Endodermal cell (in vitro differentiated cells): ENCODE results near the gene HIBADH. TPM values are rescaled to one million over a fixed set of nuclear protein-coding genes. Genes with fewer than 3 reads are reported as not detected.
A peak's percentile ranks its signal among the peaks of the same experiment; 100 is the strongest.
"Not testable (repeated sequence)": the region's sequence is repeated elsewhere in the genome, so short reads cannot be mapped to it uniquely, and the experiment has no call there.

Experiments
- DNase-seq: peaks from one replicate; pipeline ENCODE4 v3.0.0-alpha.2; 2017
- H3K27ac ChIP-seq: 2 replicates; pipeline ENCODE4 v1.5.1; 2013; ENCODE audit warnings: mild to moderate bottlenecking, low read depth, low read length, moderate library complexity
- H3K27me3 ChIP-seq: 2 replicates; pipeline ENCODE4 v1.6.1; 2013; ENCODE audit warnings: mild to moderate bottlenecking, low read length, moderate library complexity; ENCODE audit not compliant: insufficient read depth, control insufficient read depth, poor library complexity, severe bottlenecking
- H3K36me3 ChIP-seq: 2 replicates; pipeline ENCODE4 v1.7.0; 2013; ENCODE audit warnings: mild to moderate bottlenecking, low read length, moderate library complexity; ENCODE audit not compliant: control insufficient read depth, insufficient read depth
- H3K4me1 ChIP-seq: one replicate; pipeline ENCODE4 v1.7.0; 2013; ENCODE audit warnings: low read length; ENCODE audit not compliant: control insufficient read depth, insufficient read depth
- H3K4me3 ChIP-seq: 2 replicates; pipeline ENCODE4 v1.5.1; 2013; ENCODE audit warnings: mild to moderate bottlenecking, low read length, moderate library complexity
- H3K9ac ChIP-seq: 2 replicates; pipeline ENCODE4 v1.6.1; 2013; ENCODE audit warnings: mild to moderate bottlenecking, low read length, moderate library complexity; ENCODE audit not compliant: poor library complexity, severe bottlenecking; ENCODE audit errors: extremely low read depth
- H3K9me3 ChIP-seq: 2 replicates; pipeline ENCODE4 v1.6.1; 2013; ENCODE audit warnings: mild to moderate bottlenecking, low read length, moderate library complexity; ENCODE audit not compliant: control insufficient read depth
- H3K27ac Mint-ChIP-seq: 2 replicates; pipeline ENCODE4 v1.8.0; 2020; ENCODE audit warnings: mixed read lengths
- H3K27me3 Mint-ChIP-seq: 2 replicates; pipeline ENCODE4 v1.8.0; 2021; ENCODE audit warnings: mild to moderate bottlenecking, mixed read lengths; ENCODE audit not compliant: insufficient read depth
- H3K36me3 Mint-ChIP-seq: 2 replicates; pipeline ENCODE4 v1.8.0; 2020; ENCODE audit warnings: low read depth, mixed read lengths
- H3K4me1 Mint-ChIP-seq: 2 replicates; pipeline ENCODE4 v1.8.0; 2020; ENCODE audit warnings: mixed read lengths
- H3K4me3 Mint-ChIP-seq: 2 replicates; pipeline ENCODE4 v1.8.0; 2020; ENCODE audit warnings: mild to moderate bottlenecking, moderate library complexity, mixed read lengths
- H3K9me3 Mint-ChIP-seq: 2 replicates; pipeline ENCODE4 v1.8.0; 2020; ENCODE audit warnings: mild to moderate bottlenecking, mixed read lengths
- WGBS, 2 experiments: methylation state at CpG; one replicate each; pipeline versions ENCODE4 v1.1.5 to v1.1.7; 2013; ENCODE audit warnings: missing lambda C conversion rate in 2 of 2, mixed read lengths in 1 of 2; ENCODE audit not compliant: insufficient coverage in 1 of 2, insufficient read length in 1 of 2; 5-methylcytosine and 5-hydroxymethylcytosine counted together
- total RNA-seq, 2 donors: library from RNA; stranded (reverse); fragmentation: NEBNext Ultra II Directional in 1 of 2; extraction: Animal tissue kit (Norgen Biotek cat#: 25700) in 1 of 2; gene quantifications; 2 replicates in 1 of 2; 3 replicates in 1 of 2; pipeline ENCODE4 v1.2.1, GENCODE V29; 2021
- TF ChIP-seq, protein P1 (sequence below): fragments of 200-600 bp; sonication (generic); conservative IDR thresholded peaks from 2 replicates; pipeline ENCODE4 v1.5.0; 2021; ENCODE audit warnings: antibody characterized with exemption, mild to moderate bottlenecking

HIBADH gene
- total RNA-seq, 2 donors from 2014 or later = 48.3 to 78.1 TPM

DNA sequence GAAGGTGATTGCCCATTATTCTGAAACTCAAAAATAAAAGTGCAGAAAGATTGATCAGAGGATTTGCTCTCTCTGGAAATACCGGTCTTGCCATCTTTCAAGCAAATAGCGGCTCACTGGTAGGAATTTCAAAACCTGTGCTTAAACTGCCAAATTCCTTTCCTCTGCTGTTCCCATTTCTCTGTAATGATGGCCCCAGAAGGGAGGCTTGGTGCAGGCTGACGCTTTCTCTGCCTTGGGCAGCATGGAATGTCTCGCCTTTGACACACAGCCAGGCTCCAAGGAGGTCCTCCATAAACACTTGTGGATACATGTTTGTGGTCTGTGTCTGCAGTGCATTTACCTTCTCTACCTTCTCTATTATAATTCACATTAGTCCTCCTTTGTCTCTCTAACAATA, 146.8 kb downstream of the HIBADH start:
- Histone ChIP-seq H3K9me3 (no peaks in the 10 kb centered on the region), H3K9ac (no peak overlapping the region), H3K27ac (no peak overlapping the region), H3K36me3 (no peaks in the 10 kb centered on the region), H3K27me3 (no peaks in the 10 kb centered on the region), H3K4me1 (peaks cover 18% of the 10 kb centered on the region), H3K4me3 (peak overlapping the region; percentile 10)
- peak; percentile 89 for DNase-seq
- H3K36me3 Mint-ChIP-seq = no peaks in the 10 kb centered on the region
- H3K4me1 Mint-ChIP-seq = peaks cover 44% of the 10 kb centered on the region
- TF ChIP-seq, protein P1, sequence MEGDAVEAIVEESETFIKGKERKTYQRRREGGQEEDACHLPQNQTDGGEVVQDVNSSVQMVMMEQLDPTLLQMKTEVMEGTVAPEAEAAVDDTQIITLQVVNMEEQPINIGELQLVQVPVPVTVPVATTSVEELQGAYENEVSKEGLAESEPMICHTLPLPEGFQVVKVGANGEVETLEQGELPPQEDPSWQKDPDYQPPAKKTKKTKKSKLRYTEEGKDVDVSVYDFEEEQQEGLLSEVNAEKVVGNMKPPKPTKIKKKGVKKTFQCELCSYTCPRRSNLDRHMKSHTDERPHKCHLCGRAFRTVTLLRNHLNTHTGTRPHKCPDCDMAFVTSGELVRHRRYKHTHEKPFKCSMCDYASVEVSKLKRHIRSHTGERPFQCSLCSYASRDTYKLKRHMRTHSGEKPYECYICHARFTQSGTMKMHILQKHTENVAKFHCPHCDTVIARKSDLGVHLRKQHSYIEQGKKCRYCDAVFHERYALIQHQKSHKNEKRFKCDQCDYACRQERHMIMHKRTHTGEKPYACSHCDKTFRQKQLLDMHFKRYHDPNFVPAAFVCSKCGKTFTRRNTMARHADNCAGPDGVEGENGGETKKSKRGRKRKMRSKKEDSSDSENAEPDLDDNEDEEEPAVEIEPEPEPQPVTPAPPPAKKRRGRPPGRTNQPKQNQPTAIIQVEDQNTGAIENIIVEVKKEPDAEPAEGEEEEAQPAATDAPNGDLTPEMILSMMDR = no peak
- H3K27me3 Mint-ChIP-seq = peaks cover 4% of the 10 kb centered on the region
- no peaks in the 10 kb centered on the region for H3K9me3 Mint-ChIP-seq
- peak overlapping the region; percentile 6 for H3K4me3 Mint-ChIP-seq
- peak overlapping the region; percentile 91 for H3K27ac Mint-ChIP-seq
- 43 to 63% methylated on average over 2 to 4 of the region's 4 CpGs for WGBS, 2 experiments

DNA sequence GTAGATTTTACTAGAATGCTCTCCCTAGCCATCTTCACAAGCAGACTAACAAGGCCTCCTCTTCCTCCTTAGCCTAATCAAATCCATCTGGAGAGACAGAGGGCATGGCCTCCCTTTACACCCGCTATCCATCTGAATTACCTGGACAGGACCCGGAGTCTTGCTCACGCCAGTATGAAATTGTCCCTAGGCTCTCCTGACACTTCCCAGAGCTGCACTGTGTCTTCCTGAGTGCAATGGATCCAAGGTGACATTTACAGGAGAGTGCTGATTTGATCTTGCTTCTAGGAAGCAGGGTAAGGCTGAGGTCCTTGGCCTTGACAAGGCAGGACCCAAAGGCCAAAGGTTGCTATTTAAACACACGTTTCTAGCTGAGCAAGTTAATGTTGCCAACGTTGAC, 147.8 kb downstream of the HIBADH start:
- Mint-ChIP-seq H3K27me3 (peaks cover 4% of the 10 kb centered on the region), H3K27ac (peak overlapping the region; percentile 27), H3K36me3 (no peaks in the 10 kb centered on the region), H3K9me3 (no peaks in the 10 kb centered on the region), H3K4me1 (peaks cover 51% of the 10 kb centered on the region), H3K4me3 (no peak overlapping the region)
- no peaks in the 10 kb centered on the region for H3K36me3 ChIP-seq
- no peaks in the 10 kb centered on the region for H3K9me3 ChIP-seq
- DNase-seq = no peak
- H3K27ac ChIP-seq = no peak overlapping the region
- peaks cover 15% of the 10 kb centered on the region for H3K4me1 ChIP-seq
- no peak overlapping the region for H3K4me3 ChIP-seq
- TF ChIP-seq, protein P1 = no peak
- H3K27me3 ChIP-seq = no peaks in the 10 kb centered on the region
- 91 to 92% methylated on average over 4 to 5 of the region's 5 CpGs for WGBS, 2 experiments
- no peak overlapping the region for H3K9ac ChIP-seq

DNA sequence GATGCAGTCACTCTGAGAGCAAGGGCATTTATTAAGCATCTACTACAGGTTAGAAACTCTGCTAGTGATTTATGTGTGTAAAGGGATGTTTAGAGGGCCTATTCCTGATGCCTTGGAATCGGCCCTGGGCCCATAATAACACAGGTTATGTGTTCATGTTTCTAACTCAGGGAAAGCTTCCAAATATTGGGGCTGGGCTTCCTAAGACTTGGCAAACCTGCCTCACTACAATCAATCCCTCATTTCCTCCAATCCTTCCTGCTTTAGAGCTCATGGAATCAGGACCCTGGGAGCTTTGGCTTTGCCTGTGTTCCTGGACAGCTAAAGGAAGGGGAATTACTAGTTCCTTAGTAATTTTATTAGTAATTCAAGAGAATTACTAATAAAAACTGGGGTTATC, 148.8 kb downstream of the HIBADH start:
- peaks cover 52% of the 10 kb centered on the region for H3K4me1 Mint-ChIP-seq
- Histone ChIP-seq H3K9ac (no peak overlapping the region), H3K4me1 (peaks cover 14% of the 10 kb centered on the region), H3K9me3 (no peaks in the 10 kb centered on the region), H3K27me3 (no peaks in the 10 kb centered on the region), H3K4me3 (no peak overlapping the region), H3K27ac (no peak overlapping the region), H3K36me3 (no peaks in the 10 kb centered on the region)
- 96% methylated on average over 1 of the region's 1 CpG; no CpG with 5 or more reads in 1 of the 2 experiments for WGBS, 2 experiments
- peaks cover 1% of the 10 kb centered on the region for H3K9me3 Mint-ChIP-seq
- H3K4me3 Mint-ChIP-seq = no peak overlapping the region
- no peaks in the 10 kb centered on the region for H3K36me3 Mint-ChIP-seq
- no peak for DNase-seq
- no peak overlapping the region for H3K27ac Mint-ChIP-seq
- TF ChIP-seq, protein P1 = no peak
- H3K27me3 Mint-ChIP-seq = peaks cover 4% of the 10 kb centered on the region

DNA sequence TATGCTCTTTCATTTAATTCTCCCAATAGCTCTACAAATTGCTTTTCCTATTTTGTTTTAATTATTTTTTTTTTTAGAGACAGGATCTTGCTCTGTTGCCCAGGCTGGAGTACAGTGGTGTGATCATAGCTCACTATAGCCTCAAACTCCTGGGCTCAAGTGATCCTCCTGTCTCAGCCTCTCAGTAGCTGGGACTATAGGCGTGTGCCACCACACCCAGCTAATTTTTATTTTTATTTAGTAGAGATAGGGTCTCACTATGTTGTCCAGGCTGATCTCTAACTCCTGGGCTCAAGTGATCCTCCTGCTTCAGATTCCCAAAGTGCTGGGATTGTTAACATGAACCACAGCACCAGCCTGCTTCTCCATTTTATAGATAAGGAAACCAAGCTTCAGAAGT, 151.3 kb downstream of the HIBADH start:
- not testable (repeated sequence) for H3K9ac ChIP-seq, H3K4me3 Mint-ChIP-seq, DNase-seq, H3K27me3 ChIP-seq, H3K27ac ChIP-seq, H3K27me3 Mint-ChIP-seq, H3K9me3 ChIP-seq, H3K36me3 ChIP-seq, H3K27ac Mint-ChIP-seq, H3K4me1 ChIP-seq, H3K4me3 ChIP-seq
- peaks cover 17% of the 10 kb centered on the region for H3K9me3 Mint-ChIP-seq
- H3K36me3 Mint-ChIP-seq = peaks cover 11% of the 10 kb centered on the region
- WGBS, 2 experiments = 100% methylated on average over 1 of the region's 1 CpG; no CpG with 5 or more reads in 1 of the 2 experiments
- H3K4me1 Mint-ChIP-seq = peaks cover 29% of the 10 kb centered on the region
